OCI-LY1 (cell line): ENCODE measurements around the gene ZFPM1.

ENCODE experiments used
- EZH2 ChIP-seq: fragments of 200-600 bp; sonication (generic), shearing (Covaris generic); IDR thresholded peaks from 2 replicates; pipeline ENCODE4 v1.8.0; 2017; ENCODE audit warnings: borderline replicate concordance, mixed run types, mild to moderate bottlenecking, antibody characterized with exemption, low read length, moderate library complexity, mixed read lengths
- TF ChIP-seq, protein P1 (sequence below): fragments of 200-600 bp; sonication (generic), shearing (Covaris generic); IDR thresholded peaks from 2 replicates; pipeline ENCODE4 v1.5.1; 2017; ENCODE audit warnings: mild to moderate bottlenecking, antibody characterized with exemption, low read length, moderate library complexity, mixed read lengths

DNA sequence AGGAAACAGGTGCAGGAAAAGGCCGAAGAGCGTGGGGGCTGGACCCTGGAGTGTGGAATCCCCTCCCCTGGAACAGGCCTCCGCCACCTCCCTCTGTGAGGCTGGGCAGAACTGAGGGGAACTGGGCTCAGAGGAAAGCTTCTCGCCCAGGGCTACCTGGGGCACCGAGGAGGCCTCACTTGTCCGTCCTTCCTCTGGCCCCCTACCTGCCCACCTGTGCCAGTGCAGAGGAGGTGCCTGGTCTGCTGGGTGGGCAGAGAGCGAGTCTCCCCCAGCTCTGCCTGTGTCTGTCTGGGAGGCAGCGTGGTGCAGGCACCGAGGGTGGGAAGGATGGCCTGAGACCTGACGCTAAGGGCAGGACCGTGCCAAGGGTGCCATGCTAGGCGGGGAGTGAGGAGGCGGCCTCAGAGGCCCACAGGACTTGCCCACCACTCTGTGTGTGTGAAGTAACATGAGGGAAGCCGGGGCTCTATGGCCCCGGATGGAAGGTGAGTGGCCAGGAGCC is 42.2 kb downstream of the ZFPM1 start:
- TF ChIP-seq, protein P1, sequence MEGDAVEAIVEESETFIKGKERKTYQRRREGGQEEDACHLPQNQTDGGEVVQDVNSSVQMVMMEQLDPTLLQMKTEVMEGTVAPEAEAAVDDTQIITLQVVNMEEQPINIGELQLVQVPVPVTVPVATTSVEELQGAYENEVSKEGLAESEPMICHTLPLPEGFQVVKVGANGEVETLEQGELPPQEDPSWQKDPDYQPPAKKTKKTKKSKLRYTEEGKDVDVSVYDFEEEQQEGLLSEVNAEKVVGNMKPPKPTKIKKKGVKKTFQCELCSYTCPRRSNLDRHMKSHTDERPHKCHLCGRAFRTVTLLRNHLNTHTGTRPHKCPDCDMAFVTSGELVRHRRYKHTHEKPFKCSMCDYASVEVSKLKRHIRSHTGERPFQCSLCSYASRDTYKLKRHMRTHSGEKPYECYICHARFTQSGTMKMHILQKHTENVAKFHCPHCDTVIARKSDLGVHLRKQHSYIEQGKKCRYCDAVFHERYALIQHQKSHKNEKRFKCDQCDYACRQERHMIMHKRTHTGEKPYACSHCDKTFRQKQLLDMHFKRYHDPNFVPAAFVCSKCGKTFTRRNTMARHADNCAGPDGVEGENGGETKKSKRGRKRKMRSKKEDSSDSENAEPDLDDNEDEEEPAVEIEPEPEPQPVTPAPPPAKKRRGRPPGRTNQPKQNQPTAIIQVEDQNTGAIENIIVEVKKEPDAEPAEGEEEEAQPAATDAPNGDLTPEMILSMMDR: no peak
- no peak for TF ChIP-seq EZH2
